Spleen (tissue), 11 donors: ENCODE results near the gene SMAD7. TPM values are rescaled to one million over a fixed set of nuclear protein-coding genes. Genes with fewer than 3 reads are reported as not detected.

ENCODE experiments used
- DNase-seq: peaks from one replicate; pipeline ENCODE4 v3.0.0-alpha.2; 2020
- H3K27ac ChIP-seq, 8 donors: fragments of 200-600 bp; sonication (generic) in 7 of 8; 1 replicate in 4 of 8; 2 replicates in 4 of 8; pipeline versions ENCODE4 v1.5.0 to v1.8.0; 2016 to 2021; ENCODE audit warnings: inconsistent platforms in 4 of 8, mild to moderate bottlenecking in 4 of 8, moderate library complexity in 1 of 8
- H3K27me3 ChIP-seq, 7 donors: fragments of 200-600 bp; sonication (generic) in 6 of 7; replicated peaks in 1 of 7; 1 replicate in 4 of 7; 2 replicates in 3 of 7; pipeline versions ENCODE4 v1.5.0 to v1.8.0; 2016 to 2021; ENCODE audit warnings: inconsistent platforms in 3 of 7, mild to moderate bottlenecking in 1 of 7
- H3K36me3 ChIP-seq, 6 donors: fragments of 200-600 bp; sonication (generic) in 5 of 6; 1 replicate in 4 of 6; 2 replicates in 2 of 6; pipeline versions ENCODE4 v1.5.0 to v1.8.0; 2016 to 2021; ENCODE audit warnings: inconsistent platforms in 2 of 6
- H3K4me1 ChIP-seq, 6 donors: fragments of 200-600 bp; sonication (generic) in 5 of 6; 1 replicate in 3 of 6; 2 replicates in 3 of 6; pipeline versions ENCODE4 v1.5.0 to v1.8.0; 2016 to 2021; ENCODE audit warnings: inconsistent platforms in 3 of 6
- H3K4me3 ChIP-seq, 8 donors: fragments of 200-600 bp; sonication (generic) in 7 of 8; 1 replicate in 4 of 8; 2 replicates in 4 of 8; pipeline versions ENCODE4 v1.5.0 to v1.8.0; 2016 to 2021; ENCODE audit warnings: inconsistent platforms in 4 of 8, mild to moderate bottlenecking in 4 of 8, moderate library complexity in 2 of 8
- H3K9me3 ChIP-seq, 8 donors: fragments of 200-600 bp; sonication (generic) in 7 of 8; 1 replicate in 4 of 8; 2 replicates in 4 of 8; pipeline versions ENCODE4 v1.5.0 to v1.8.0; 2016 to 2021; ENCODE audit warnings: inconsistent platforms in 4 of 8
- CTCF ChIP-seq, 11 experiments: fragments of 200-600 bp in 7 of 11; fragments of 450-650 bp in 4 of 11; sonication (generic) in 4 of 11; IDR thresholded peaks in 8 of 11; conservative IDR thresholded peaks in 3 of 11; 1 replicate in 7 of 11; 2 replicates in 4 of 11; pipeline versions ENCODE4 v1.4.0 to v1.8.0; 2016 to 2021; ENCODE audit warnings: antibody characterized with exemption in 11 of 11, inconsistent platforms in 4 of 11, mild to moderate bottlenecking in 1 of 11
- POLR2A ChIP-seq, 3 donors: fragments of 450-650 bp; IDR thresholded peaks; one replicate each; pipeline ENCODE4 v1.5.1; 2017; ENCODE audit warnings: antibody characterized with exemption in 3 of 3, mild to moderate bottlenecking in 1 of 3
- POLR2AphosphoS5 ChIP-seq, 3 donors: sonication (generic); formaldehyde crosslinking; IDR thresholded peaks; one replicate each; pipeline ENCODE4 v1.5.1; 2017; ENCODE audit warnings: antibody characterized with exemption in 3 of 3
- WGBS, 5 donors: extraction: QIAGEN DNeasy Blood & Tissue Kit in 3 of 5; methylation state at CpG; one replicate each; pipeline versions ENCODE4 v1.1.5 to v1.1.7; 2013 to 2018; 5-methylcytosine and 5-hydroxymethylcytosine counted together
- intact Hi-C: fragments of 100-400 bp; cut with DNase I; formaldehyde crosslinking; loops from one replicate; pipeline ENCODE4 v1.15.0; 2023; ENCODE audit warnings: low total_unique reads
- polyA plus RNA-seq, 3 donors: library from polyadenylated mRNA; stranded (reverse); fragments of 200-250 nt; gene quantifications; one replicate each; pipeline ENCODE4 v1.2.1, GENCODE V29; 2013
- total RNA-seq, 7 donors: library from RNA; depleted of rRNA in 3 of 7; stranded (reverse); fragments of >200 nt in 3 of 7; fragmentation: NEBNext Ultra II Directional in 4 of 7; extraction: Animal tissue kit (Norgen Biotek cat#: 25700) in 4 of 7; gene quantifications; one replicate each; pipeline versions ENCODE4 v1.1.0 to v1.2.1, GENCODE V29; 2016 to 2021
- donor health status: healthy with polysubstance abuse.
- donor health status: DM: no; HTN: no; CAD: no; lungs with moderate emphysema.
- donor health status: DM: no; HTN: no; CAD: no.
- donor health status: Bipolar disorder and iron deficiency.
- donor health status: healthy.
- donor health status: DM: no; HTN: no; CAD: no.
- donor health status: DM: yes; HTN: yes; CAD: no.

SMAD7 gene
- total and polyA plus RNA-seq, 10 donors, result 2.5 to 21.2 (median 15.2) TPM

GRCh38 chr18:48904091-48904490 lies 46.7 kb downstream of the SMAD7 start:
- peak; percentile 32 for DNase-seq
- intact Hi-C loops, result no loop called here
- WGBS, 5 donors, result 92 to 100% (median 96%) methylated on average over 2 of the region's 2 CpGs
- Histone ChIP-seq H3K27me3 (peaks cover 0 to 4% (median 0%) of the 10 kb centered on the region in 7 donors), H3K4me3 (no peak overlapping the region), H3K36me3 (no peaks in the 10 kb centered on the region), H3K4me1 (peaks cover 0 to 19% (median 8%) of the 10 kb centered on the region in 6 donors), H3K9me3 (peaks cover 0 to 18% (median 10%) of the 10 kb centered on the region in 8 donors), H3K27ac (no peak overlapping the region)
- TF ChIP-seq CTCF (IDR thresholded peaks at IDR 0.05 in 8 of 11, conservative IDR thresholded peaks at IDR 0.05 in 3 of 11) (no peak), POLR2AphosphoS5 (IDR thresholded peaks at IDR 0.05) (no peak), POLR2A (IDR thresholded peaks at IDR 0.05) (no peak)

DNA sequence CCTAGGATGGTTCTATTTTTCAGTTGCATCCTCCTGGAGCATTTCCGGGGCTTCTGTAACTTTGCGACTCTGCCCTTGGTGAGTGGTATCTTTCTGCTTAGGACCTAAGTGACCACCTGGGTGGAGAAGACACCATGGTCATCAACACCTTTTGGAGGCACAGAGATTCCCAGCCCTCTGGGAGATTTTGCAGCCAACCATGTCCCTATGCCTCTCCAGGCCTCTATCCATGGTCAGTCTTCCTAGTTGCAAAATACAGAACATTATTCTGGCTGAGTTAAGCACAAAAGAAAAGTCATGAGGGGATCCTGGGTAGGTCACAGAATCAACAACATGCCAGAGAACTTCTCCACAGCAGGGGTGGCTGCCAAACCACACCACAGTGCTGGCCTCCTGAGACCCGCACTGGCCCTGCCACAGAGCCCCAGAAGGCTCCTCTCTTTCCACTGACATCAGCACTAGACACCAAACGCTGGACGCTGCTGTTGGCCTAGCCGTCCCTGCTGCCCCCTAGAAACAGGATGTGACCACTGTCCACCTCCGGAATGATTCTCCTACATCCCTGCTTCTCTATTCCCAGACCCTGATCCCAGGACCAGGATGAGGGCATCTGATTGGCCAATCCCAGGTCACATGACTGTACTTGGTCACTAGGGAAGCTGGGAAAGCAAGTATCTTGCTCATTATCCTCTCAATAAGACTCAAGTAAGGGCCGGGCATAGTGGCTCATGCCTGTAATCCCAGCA lies 47.7 kb downstream of the SMAD7 start:
- TF ChIP-seq POLR2A (IDR thresholded peaks at IDR 0.05), result no peak
- peak in 2 of 3 donors; percentile 12 to 25 for TF ChIP-seq POLR2AphosphoS5 (IDR thresholded peaks at IDR 0.05)
- Histone ChIP-seq H3K4me1 (peaks cover 0 to 25% (median 8%) of the 10 kb centered on the region in 6 donors), H3K4me3 (no peak overlapping the region), H3K36me3 (no peaks in the 10 kb centered on the region), H3K27me3 (peaks cover 0 to 4% (median 0%) of the 10 kb centered on the region in 7 donors), H3K27ac (peak overlapping the region in 5 of 8 donors; percentile 20 to 63 (median 41)), H3K9me3 (peaks cover 0 to 18% (median 10%) of the 10 kb centered on the region in 8 donors)
- intact Hi-C loops, result no loop called here
- WGBS, 5 donors, result 77 to 94% (median 88%) methylated on average over 8 of the region's 8 CpGs
- DNase-seq, result peak; percentile 74

DNA sequence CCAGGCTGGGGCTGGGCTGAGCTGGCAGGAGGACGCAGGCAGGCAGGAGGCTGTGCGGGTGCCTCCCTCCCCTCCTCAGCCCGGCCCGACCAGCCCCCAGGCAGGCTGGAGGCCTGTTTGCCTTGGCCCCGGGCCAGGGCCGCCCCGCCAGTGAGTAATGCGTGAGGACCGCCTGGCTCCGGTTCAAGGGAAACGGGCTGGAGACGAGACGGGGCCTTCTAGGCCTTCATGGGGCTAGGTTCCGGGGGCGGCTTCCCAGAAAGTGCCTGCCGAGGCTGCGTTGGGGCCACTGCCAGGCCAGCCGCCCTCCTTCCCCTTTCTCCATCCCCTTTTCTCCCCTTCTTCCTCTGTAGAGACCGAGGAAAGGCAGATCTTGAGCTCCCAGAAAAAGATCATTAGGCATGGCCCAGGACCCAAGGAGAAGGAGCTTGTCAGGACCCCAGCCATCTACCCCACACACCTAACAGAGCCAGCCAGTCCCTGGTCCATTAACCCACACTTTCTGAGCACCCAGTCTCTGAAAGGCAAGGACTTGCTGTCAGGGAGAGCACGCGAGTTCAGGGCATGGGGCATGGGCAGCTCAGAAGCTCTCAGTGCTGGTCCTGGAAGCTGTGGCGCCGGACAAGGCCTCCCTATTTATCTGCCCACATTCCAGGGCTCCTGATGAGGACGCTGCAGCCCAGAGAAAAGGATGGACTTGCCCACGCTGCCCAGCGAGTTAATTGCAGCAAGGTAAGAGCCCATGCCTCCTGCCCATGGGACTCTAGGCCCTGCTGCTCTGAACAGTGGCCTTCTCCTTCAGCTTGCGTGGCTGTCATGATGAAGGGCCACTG lies 48.5 kb downstream of the SMAD7 start:
- peaks cover 0 to 18% (median 10%) of the 10 kb centered on the region in 8 donors for H3K9me3 ChIP-seq
- H3K27ac ChIP-seq, result peak overlapping the region in 7 of 8 donors; percentile 34 to 63 (median 54)
- H3K36me3 ChIP-seq, result no peaks in the 10 kb centered on the region
- peaks cover 0 to 33% (median 9%) of the 10 kb centered on the region in 6 donors for H3K4me1 ChIP-seq
- no peak overlapping the region for H3K4me3 ChIP-seq
- 26 to 49% (median 46%) methylated on average over 18 to 27 of the region's 27 CpGs for WGBS, 5 donors
- intact Hi-C loops, result no loop called here
- TF ChIP-seq CTCF (IDR thresholded peaks at IDR 0.05 in 8 of 11, conservative IDR thresholded peaks at IDR 0.05 in 3 of 11), result no peak
- peak; percentile 45 to 82 (median 48) for TF ChIP-seq POLR2AphosphoS5 (IDR thresholded peaks at IDR 0.05)
- TF ChIP-seq POLR2A (IDR thresholded peaks at IDR 0.05), result no peak
- peak; percentile 82 for DNase-seq
- peaks cover 0 to 4% (median 0%) of the 10 kb centered on the region in 7 donors for H3K27me3 ChIP-seq

DNA sequence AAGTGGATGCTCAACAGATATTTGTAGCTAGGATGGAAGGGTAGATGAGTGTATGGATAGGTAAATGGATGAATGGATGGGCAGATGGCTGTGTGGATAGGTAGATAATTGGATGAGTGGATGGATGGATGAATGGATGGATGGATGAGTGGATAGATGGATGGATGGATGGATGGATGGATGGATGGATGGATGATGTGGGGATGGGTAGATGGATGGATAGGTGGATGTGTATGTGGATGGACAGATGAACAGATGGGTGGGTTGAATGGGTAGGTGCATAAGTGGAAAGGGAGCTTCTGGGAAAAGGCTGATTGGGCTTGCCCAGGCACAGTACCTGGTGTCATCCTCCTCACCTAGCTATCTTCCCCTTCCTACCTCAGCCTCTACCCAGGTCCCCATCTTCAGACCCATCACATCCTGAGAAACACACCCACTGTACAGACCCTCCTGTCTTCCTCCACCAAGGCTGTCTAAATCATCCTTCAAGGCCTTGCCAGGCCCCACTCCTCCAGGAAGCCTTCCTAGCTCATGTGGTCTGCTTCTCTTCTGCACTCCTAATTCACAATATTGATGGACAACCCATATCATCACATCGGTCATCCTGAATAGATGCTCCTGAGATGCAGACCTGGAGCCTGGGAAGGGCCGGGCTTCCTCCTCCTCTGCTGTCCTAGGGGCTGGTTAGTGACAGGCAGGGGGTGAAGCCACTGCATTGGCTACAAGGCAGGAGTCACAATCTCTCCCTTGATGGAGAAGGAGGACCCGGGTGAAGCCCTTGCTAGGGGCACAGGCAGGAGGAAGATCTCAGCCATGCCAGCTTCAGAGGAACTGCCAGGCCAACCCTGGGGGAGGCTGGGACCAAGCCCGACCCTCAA lies 49.4 kb downstream of the SMAD7 start:
- Histone ChIP-seq H3K4me3 (no peak overlapping the region), H3K27ac (peak overlapping the region in 7 of 8 donors; percentile 34 to 63 (median 54))
- 50 to 100% (median 62%) methylated on average over 2 to 4 of the region's 4 CpGs for WGBS, 5 donors

More for the DNA sequence above, 49.4 kb downstream of the SMAD7 start:
- intact Hi-C loops, result no loop called here
- no peak for DNase-seq
- peaks cover 0 to 18% (median 10%) of the 10 kb centered on the region in 8 donors for H3K9me3 ChIP-seq
- H3K4me1 ChIP-seq, result peaks cover 0 to 42% (median 17%) of the 10 kb centered on the region in 6 donors
- peaks cover 0 to 4% (median 0%) of the 10 kb centered on the region in 7 donors for H3K27me3 ChIP-seq
- no peak for TF ChIP-seq POLR2A (IDR thresholded peaks at IDR 0.05)
- no peaks in the 10 kb centered on the region for H3K36me3 ChIP-seq
